ENCODE measurements around the gene PDPR. TPM values are rescaled to one million over a fixed set of nuclear protein-coding genes. Genes with fewer than 3 reads are reported as not detected.
"Not testable (repeated sequence)": the region's sequence is repeated elsewhere in the genome, so short reads cannot be mapped to it uniquely, and the experiment has no call there.

The PDPR gene
- total and polyA plus RNA-seq, 2 of the 4 experiments (the other 2 are of a cell fraction) = 12.2 to 19.4 TPM

DNA sequence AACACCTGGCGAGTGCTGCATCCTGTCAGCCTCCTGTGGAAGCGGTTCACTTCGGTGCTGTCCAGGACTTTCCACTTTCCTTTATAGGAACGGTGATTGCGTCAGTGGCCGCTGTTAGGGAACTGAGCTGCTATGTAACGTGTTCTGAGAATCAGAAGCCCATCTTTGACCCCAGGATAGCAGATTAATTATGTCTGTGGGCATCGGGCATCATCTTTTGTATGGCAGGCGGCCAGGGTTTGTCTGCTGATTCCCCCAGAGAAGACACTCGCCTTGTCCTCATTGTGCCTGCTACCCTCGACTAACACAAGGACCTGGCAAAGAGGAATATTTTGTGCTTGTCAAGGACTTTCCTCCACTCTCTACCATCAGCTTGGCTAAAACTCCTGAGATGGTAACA, 33.7 kb downstream of the PDPR start:
- H3K27ac ChIP-seq (ENCODE audit: insufficient read depth, low read length); H2BK120ac ChIP-seq (ENCODE audit: low read depth, low read length); H2BK15ac ChIP-seq (ENCODE audit: low read depth, low read length); H3K9ac ChIP-seq (ENCODE audit: low read depth, low read length); POLR2A ChIA-PET (ENCODE audit: unreplicated experiment); H3K56ac ChIP-seq (ENCODE audit: extremely low read depth, insufficient read depth, low read length); H4K8ac ChIP-seq (ENCODE audit: low read depth in 2 of 2, low read length in 2 of 2); intact Hi-C loops (cut with micrococcal nuclease); H3K4ac ChIP-seq (ENCODE audit: low read depth, low read length); H4K5ac ChIP-seq (ENCODE audit: low read depth, low read length); ATAC-seq (ENCODE audit: low read depth); H3K23ac ChIP-seq (ENCODE audit: low read depth, low read length); H2AK5ac ChIP-seq (ENCODE audit: low read depth, low read length); H3K4me3 ChIP-seq (ENCODE audit: insufficient read depth, low read depth, low read length); H3K14ac ChIP-seq (replicated peaks; ENCODE audit: low read depth, low read length); in situ Hi-C loops (cut with MboI; ENCODE audit: low sequenced_read_pairs); H3K4me1 ChIP-seq (ENCODE audit: control insufficient read depth, insufficient read depth, low read length); H3K79me1 ChIP-seq (ENCODE audit: low read depth in 1 of 2, low read length in 2 of 2); H4K91ac ChIP-seq (ENCODE audit: insufficient read depth, low read depth, low read length); DNase-seq; H2BK20ac ChIP-seq (ENCODE audit: low read depth, low read length); CTCF ChIA-PET; BruUV-seq (replicated peaks); H2BK5ac ChIP-seq (ENCODE audit: low read depth, low read length, poor library complexity, severe bottlenecking); H4K20me1 ChIP-seq (ENCODE audit: insufficient read depth, low read length); dilution Hi-C loops (cut with HindIII; ENCODE audit: low sequenced_read_pairs, unreplicated experiment); H3K18ac ChIP-seq (ENCODE audit: low read depth, low read length); H3K9me3 ChIP-seq (ENCODE audit: control insufficient read depth, insufficient read depth, low read length); H3K27me3 ChIP-seq (ENCODE audit: control insufficient read depth, insufficient read depth, low read length); H2AK9ac ChIP-seq (replicated peaks; ENCODE audit: low read depth, low read length, poor library complexity); H2AFZ ChIP-seq (replicated peaks; ENCODE audit: low read length, poor library complexity); H3K4me2 ChIP-seq (ENCODE audit: low read depth, low read length): not testable (repeated sequence)
- H3K9me1 ChIP-seq (ENCODE audit: insufficient read depth, low read length) = peaks cover 10% of the 10 kb centered on the region
- no CpG with 5 or more reads among the region's 11 CpGs for whole genome bisulfite sequencing, 2 experiments (ENCODE audit: extremely low coverage in 2 of 2, insufficient read length in 1 of 2)
- H3K36me3 ChIP-seq (ENCODE audit: control insufficient read depth, insufficient read depth, low read length) = peaks cover 50% of the 10 kb centered on the region

DNA sequence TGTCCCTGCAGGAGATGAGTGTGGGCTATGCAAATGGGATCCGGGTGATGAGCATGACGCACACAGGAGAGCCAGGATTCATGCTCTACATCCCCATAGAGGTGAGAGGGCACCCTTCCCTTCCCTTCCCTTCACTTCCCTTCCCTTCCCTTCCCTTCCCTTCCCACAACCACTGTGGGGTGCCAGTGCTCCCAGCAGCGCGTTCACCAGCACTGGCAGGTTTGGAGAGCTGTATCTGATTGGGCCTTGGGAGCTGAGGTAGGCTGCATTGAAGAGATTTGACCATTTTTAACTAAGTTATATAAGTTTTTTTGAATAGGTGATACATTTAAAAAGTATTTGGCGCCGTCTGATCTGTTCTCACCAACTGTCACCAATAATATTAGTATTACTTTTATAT, 34.3 kb downstream of the PDPR start:
- no CpG with 5 or more reads among the region's 6 CpGs for WGBS, 2 experiments (ENCODE audit: extremely low coverage in 2 of 2, insufficient read length in 1 of 2)
- POLR2A ChIA-PET (ENCODE audit: unreplicated experiment) = not testable (repeated sequence)

More for the DNA sequence above, 34.3 kb downstream of the PDPR start:
- H2BK20ac ChIP-seq (ENCODE audit: low read depth, low read length); DNase-seq; H3K79me1 ChIP-seq (ENCODE audit: low read depth in 1 of 2, low read length in 2 of 2); ATAC-seq (ENCODE audit: low read depth); H4K5ac ChIP-seq (ENCODE audit: low read depth, low read length); intact Hi-C loops (cut with micrococcal nuclease); H3K4me2 ChIP-seq (ENCODE audit: low read depth, low read length); H2BK120ac ChIP-seq (ENCODE audit: low read depth, low read length); H2BK5ac ChIP-seq (ENCODE audit: low read depth, low read length, poor library complexity, severe bottlenecking); H4K91ac ChIP-seq (ENCODE audit: insufficient read depth, low read depth, low read length); H3K4ac ChIP-seq (ENCODE audit: low read depth, low read length); BruUV-seq (replicated peaks); H3K27ac ChIP-seq (ENCODE audit: insufficient read depth, low read length); H3K23ac ChIP-seq (ENCODE audit: low read depth, low read length); H3K9ac ChIP-seq (ENCODE audit: low read depth, low read length); H3K9me3 ChIP-seq (ENCODE audit: control insufficient read depth, insufficient read depth, low read length); H2AFZ ChIP-seq (replicated peaks; ENCODE audit: low read length, poor library complexity); H2BK15ac ChIP-seq (ENCODE audit: low read depth, low read length); in situ Hi-C loops (cut with MboI; ENCODE audit: low sequenced_read_pairs); H3K18ac ChIP-seq (ENCODE audit: low read depth, low read length); CTCF ChIA-PET; H3K14ac ChIP-seq (replicated peaks; ENCODE audit: low read depth, low read length); H3K27me3 ChIP-seq (ENCODE audit: control insufficient read depth, insufficient read depth, low read length); H3K4me3 ChIP-seq (ENCODE audit: insufficient read depth, low read depth, low read length); dilution Hi-C loops (cut with HindIII; ENCODE audit: low sequenced_read_pairs, unreplicated experiment); H3K4me1 ChIP-seq (ENCODE audit: control insufficient read depth, insufficient read depth, low read length); H3K56ac ChIP-seq (ENCODE audit: extremely low read depth, insufficient read depth, low read length); H2AK5ac ChIP-seq (ENCODE audit: low read depth, low read length); H3K9me1 ChIP-seq (ENCODE audit: insufficient read depth, low read length); H2AK9ac ChIP-seq (replicated peaks; ENCODE audit: low read depth, low read length, poor library complexity); H4K8ac ChIP-seq (ENCODE audit: low read depth in 2 of 2, low read length in 2 of 2); H4K20me1 ChIP-seq (ENCODE audit: insufficient read depth, low read length): not testable (repeated sequence)
- peaks cover 51% of the 10 kb centered on the region for H3K36me3 ChIP-seq (ENCODE audit: control insufficient read depth, insufficient read depth, low read length)
